GM19324 (cell line): Measurements from ENCODE around the gene TSHZ2.
A peak's percentile ranks its signal among the peaks of the same experiment; 100 is the strongest.
"Not testable (repeated sequence)": the region's sequence is repeated elsewhere in the genome, so short reads cannot be mapped to it uniquely, and the experiment has no call there.

ENCODE experiments used
- ATAC-seq: cut with Tn5 transposase; IDR thresholded peaks from one replicate; pipeline ENCODE4 v1.9.1; 2021; ENCODE audit warnings: mild to moderate bottlenecking, moderate library complexity; ENCODE audit not compliant: unreplicated experiment, low FRiP score

TSHZ2 gene

GRCh38 chr20:53389516-53390300 lies 417.6 kb downstream of the TSHZ2 start:
- ATAC-seq, result no peak

- no peak for ATAC-seq
Measured at GRCh38 chr20:53390770-53391169, 418.6 kb downstream of the TSHZ2 start.

- ATAC-seq, result no peak
Measured at GRCh38 chr20:53394433-53394832, 422.3 kb downstream of the TSHZ2 start.

GRCh38 chr20:53395188-53395923 lies 423.2 kb downstream of the TSHZ2 start:
- no peak for ATAC-seq

- no peak for ATAC-seq
Measured at GRCh38 chr20:53399083-53399482, 426.9 kb downstream of the TSHZ2 start.

GRCh38 chr20:53399592-53400335 lies 427.6 kb downstream of the TSHZ2 start:
- ATAC-seq, result no peak

- ATAC-seq, result no peak
Measured at GRCh38 chr20:53402233-53403005, 430.3 kb downstream of the TSHZ2 start.

GRCh38 chr20:53403029-53403428 lies 430.9 kb downstream of the TSHZ2 start:
- ATAC-seq, result no peak

GRCh38 chr20:53405139-53405538 lies 433.0 kb downstream of the TSHZ2 start:
- no peak for ATAC-seq

- ATAC-seq, result no peak
Measured at GRCh38 chr20:53406580-53406979, 434.4 kb downstream of the TSHZ2 start.

- ATAC-seq, result no peak
Measured at GRCh38 chr20:53408691-53409446, 436.7 kb downstream of the TSHZ2 start.

GRCh38 chr20:53409447-53409717 lies 437.2 kb downstream of the TSHZ2 start:
- no peak for ATAC-seq

- no peak for ATAC-seq
Measured at GRCh38 chr20:53411129-53411528, 439.0 kb downstream of the TSHZ2 start.

- no peak for ATAC-seq
Measured at GRCh38 chr20:53411891-53412290, 439.7 kb downstream of the TSHZ2 start.

- ATAC-seq, result no peak
Measured at GRCh38 chr20:53412577-53413185, 440.5 kb downstream of the TSHZ2 start.

GRCh38 chr20:53413186-53413631 lies 441.1 kb downstream of the TSHZ2 start:
- ATAC-seq, result peak; percentile 79

- ATAC-seq, result not testable (repeated sequence)
Measured at GRCh38 chr20:53413845-53414244, 441.7 kb downstream of the TSHZ2 start.

GRCh38 chr20:53419693-53420460 lies 447.7 kb downstream of the TSHZ2 start:
- ATAC-seq, result no peak

- ATAC-seq, result no peak
Measured at GRCh38 chr20:53421343-53421742, 449.2 kb downstream of the TSHZ2 start.
